Measurements from ENCODE around the gene UMPS.
"Not testable (repeated sequence)": the region's sequence is repeated elsewhere in the genome, so short reads cannot be mapped to it uniquely, and the experiment has no call there.

Gene UMPS

DNA sequence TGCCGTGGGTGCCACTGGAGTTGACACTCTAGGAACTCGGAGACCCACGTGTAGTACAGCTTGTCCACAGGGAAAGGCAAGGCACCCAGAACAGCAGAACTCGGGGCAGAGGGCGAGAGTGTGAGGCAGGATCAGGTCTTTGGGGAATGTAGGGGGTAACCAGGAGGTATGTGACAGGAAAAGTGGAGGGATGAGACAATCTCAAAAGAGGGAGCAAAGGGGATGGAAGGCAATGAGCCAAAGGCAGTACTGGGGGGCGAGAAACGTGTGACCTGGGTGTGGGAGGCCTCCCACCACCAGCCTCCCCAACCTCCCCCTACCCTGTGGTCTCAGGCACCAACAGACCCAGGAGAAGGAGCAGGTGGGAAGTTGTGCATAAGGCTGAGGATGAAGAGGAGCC, 48.9 kb downstream of the UMPS start:
- FAIRE-seq: no peak
- no peak for DNase-seq (ENCODE audit: low spot score)

DNA sequence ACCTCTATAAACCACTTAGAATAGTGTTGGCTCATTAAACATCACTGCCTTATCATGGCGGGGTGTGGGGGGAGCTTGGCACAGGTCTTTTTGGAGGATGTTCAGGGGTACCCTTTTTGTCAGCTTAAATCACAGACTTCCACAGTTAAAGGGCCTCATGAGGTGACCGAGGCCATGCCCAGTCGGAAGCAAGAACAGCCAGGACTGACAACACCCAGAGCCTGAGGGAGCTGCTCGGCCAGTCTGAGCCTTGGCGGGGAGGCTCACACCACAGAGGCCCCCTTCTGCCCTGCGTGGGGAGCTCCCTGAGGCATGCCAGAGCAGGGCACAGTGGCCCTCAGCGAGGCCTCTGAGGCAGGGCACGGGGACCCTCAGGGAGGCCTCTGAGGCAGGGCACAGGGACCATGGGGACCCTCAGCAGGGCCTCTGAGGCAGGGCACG, 49.5 kb downstream of the UMPS start:
- DNase-seq (ENCODE audit: low spot score) (no peak), FAIRE-seq (no peak)

DNA sequence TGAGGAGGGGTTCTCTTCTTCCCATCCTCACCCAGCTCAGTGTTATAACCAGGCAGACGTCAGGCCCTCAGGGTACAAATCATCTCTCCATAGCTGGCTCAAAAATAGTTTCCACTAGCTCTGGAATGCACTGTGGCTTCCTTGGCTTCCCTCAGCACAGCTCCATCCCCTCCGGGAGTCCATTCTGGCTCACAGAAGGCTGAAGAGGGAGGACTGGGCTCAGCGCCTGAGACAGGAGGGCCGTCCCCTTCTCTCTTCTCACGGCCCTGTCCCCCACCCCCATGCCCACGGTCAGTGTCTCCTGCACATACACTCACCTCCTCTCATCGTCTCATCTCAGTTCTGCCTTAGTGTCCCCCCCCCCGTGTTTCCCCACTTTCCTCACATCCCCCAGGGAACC, 50.1 kb downstream of the UMPS start:
- FAIRE-seq (no peak), DNase-seq (ENCODE audit: low spot score) (peak; percentile 0)

DNA sequence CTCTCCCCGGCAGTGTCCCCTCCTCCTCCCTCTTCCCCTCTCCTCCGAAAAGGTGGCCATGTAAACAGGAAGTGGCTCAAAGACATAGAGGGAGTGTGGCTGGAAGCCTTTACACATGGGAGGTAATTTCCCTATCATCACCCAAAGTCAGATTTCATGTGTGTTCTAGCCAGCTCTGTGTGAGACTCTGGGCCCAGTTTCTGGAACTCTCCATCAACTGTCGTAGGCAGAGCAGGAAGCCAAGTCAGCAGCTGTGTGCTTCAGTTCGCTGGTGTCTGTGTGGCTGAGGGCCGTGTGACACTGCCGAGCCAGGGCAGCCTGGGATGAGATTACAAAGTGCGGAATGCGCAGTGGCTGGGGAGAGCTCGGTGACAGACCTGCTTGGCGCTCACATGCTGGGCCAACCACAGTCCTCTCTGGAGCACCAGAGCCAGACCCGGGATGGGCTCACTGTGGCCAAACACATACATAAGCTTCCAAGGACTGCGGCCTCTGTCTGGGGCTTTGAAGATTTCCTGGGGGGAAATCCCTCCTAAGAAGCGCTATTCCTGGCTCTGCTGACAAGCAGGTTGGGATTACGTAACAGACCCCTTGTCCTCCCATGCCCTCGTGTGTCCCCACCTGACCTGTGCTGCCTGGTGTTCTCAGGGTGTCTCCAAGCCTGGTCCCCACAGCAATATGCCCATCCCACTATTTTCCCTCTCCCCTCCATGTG, 50.7 kb downstream of the UMPS start:
- no peak for DNase-seq (ENCODE audit: low spot score)
- no peak for FAIRE-seq

DNA sequence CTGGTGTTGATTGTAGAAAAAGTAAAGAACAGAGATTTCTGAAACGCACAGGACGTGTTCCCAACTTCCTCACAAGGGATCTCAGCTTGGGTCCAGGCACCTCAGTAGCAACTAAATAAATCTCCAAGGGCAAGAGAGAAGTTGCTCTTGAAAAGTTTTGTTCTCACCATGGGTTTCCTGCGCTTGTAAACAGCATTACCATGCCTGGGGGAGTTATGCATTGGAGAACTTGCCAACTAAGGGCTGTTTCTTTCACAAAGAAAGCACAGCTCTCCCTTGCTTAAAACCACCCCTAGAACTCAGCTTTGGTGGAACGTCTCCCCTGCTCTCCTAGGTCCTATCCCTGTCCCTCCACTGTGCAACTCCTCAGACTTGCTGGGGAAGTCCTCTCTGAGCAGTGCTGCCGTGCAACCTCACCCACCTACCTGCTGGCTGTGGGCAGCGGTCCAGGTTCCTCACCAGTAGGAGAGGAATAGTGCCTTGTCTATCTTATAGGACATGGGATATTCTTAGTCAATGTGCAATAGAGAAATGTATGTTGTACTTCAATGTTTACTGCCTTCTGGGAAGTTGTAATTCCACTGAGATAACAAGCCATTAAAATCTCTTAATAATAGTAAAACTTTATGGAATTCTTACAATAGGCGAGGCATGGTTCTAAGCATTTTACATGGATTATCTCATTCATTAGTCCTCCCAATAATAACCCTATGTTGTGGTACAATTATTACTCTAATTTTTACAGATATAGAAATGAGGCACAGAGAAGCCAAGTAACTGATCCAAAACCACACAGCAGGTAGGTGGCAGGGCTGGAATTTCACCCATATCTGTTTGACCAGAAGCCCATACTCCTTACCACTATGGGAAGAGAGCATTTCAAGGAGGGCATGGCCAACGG, 51.5 kb downstream of the UMPS start:
- no peak for DNase-seq (ENCODE audit: low spot score)
- no peak for FAIRE-seq

DNA sequence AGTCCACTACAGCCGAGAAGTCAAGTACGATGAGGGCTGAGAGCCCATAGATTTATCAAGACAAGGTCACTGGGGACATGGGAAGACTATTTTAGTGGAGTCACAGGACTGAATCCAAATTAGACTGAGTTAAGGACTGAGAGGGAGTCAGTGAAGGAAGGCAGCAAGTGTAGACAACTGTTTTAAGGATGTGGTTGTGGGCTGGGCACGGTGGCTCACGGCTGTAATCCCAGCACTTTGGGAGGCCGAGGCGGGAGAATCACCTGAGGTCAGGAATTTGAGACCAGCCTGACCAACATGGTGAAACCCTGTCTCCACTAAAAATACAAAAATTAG, 52.1 kb downstream of the UMPS start:
- not testable (repeated sequence) for DNase-seq (ENCODE audit: low spot score); FAIRE-seq

DNA sequence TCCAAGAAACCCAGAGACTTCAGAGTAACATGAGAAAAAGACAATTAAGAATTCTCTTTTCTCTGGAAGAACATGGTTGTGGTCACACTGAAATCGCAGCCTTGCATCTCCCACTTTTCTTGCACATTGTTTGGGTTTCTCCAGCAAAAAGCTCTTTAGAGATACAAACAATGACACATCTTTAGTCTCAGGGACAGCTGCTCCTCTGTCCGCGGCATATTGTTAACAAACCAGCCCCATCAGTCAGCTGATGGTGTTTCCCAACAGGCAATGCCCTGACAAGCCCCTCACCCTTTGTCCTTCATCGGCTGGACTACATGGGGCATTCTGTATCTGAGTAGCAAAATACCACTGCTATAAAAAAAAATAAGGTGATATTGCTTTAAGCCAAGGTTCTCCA, 53.4 kb downstream of the UMPS start:
- FAIRE-seq: no peak
- DNase-seq (ENCODE audit: low spot score): no peak

DNA sequence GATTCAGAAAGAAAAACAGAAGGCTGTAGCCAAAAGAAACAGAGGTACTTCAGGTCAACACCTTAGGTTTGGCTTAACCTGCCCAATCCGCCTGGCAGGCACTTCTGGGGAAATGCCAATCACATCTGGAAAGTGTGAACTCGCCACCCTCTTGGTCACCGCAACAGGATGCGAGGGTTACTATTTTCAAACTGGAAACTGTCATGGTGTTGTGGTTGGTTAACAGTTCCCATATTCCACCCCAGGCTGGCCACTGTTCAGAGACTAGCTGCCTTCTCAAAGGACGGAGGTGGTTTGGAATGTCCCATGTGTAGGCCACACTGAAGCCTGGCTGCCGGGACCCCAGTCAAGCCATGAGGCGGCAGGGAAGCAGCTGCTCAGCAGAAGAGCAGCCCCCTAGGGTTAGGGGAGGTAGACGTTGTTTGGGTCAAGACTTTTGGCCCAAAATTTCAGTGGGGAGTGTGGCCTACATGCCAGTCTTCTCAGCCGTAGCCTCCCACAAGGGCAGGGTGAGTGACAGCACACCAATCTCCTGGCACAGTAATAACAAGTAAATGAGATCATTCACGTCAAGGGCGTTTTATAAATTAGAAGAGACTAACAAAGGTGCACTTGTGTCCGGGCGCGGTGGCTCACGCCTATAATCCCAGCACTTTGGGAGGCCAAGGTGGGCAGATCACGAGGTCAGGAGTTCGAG, 54.6 kb downstream of the UMPS start:
- FAIRE-seq: no peak

DNA sequence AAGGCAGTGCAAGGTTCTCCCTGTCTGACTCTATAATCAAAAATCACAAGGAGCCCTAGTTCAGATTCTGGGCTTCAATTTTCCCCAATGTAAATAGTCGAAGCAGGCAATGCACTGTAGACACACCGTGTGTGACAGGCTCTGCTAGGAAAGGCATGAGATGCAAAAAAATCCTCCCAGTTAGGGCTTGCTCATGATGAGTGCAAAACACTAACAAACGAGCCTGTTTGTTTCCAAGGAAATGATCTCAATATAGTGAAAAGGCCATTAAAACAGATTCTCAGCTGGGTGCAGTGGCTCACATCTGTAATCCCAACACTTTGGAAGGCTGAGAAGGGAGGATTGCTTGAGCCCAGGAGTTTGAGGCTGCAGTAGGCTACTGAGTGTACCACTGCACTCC, 55.7 kb downstream of the UMPS start:
- DNase-seq (ENCODE audit: low spot score) (no peak), FAIRE-seq (no peak)

More for the DNA sequence above, 54.6 kb downstream of the UMPS start:
- no peak for DNase-seq (ENCODE audit: low spot score)

DNA sequence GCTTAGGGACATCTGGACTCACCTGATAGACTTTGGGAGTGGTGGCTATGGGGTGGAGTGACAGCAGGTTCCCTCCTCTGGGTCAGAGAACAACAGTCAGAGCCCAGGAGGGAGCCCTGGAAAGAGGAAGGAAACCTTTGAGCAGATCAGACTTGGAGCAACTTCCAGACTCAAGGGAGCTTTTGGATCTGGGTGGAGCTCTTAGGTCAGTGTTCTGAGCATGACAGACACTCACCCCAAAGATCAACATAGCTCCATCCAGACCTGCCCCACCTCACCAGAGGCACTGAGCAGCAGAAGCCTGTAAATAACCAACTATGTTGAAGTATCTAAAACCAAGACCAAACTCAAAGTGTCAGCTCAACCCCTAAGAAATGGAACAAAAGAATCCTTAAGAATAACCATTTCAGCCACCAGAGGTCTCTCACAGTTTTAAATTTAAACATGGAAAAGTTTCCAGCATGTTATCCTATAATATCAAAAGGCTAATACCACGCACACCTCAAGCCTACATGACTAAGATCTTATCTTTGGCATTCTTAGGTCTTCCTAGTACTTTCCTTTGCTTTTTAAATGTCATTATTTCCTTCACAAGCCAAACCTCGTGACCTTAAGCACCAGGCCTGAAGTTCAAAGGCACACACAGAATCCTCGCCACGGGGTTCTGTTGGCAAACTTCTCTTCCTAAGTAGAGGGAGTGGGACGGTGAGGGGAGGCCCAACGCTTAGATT, 56.4 kb downstream of the UMPS start:
- FAIRE-seq (peak; percentile 62), DNase-seq (ENCODE audit: low spot score) (peak; percentile 40)

DNA sequence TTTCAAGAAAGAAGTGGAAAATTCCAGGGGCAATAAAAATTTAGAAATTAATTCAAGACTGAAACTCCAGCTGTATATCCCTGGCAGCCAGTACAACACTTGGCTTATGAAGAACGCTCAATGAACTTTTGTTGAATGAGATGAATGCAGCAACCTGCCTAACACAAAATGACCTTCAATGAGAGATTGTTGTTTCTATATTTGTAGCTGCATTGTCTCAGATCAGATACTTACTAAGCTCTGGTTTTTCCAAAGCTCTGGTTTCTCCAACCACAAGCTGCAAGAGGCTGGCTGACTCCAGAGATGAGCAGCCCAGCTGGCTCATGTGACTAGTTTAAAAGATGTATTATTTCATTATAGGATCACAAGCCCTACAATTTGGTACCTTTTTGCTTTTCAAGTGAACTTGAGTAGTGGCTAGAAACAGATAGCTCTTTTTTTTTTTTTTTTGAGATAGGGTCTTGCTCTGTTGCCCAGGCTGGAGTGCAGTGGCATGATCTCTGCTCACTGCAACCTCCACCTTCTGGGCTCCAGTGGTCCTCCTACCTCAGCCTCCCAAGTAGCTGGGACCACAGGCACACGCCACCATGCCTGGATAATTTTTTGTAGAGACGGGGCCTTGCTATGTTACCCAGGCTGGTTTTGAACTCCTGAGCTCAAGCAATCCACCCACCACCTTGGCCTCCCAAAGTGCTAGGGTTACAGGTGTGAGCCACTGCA, 57.4 kb downstream of the UMPS start:
- FAIRE-seq (no peak), DNase-seq (ENCODE audit: low spot score) (no peak)

DNA sequence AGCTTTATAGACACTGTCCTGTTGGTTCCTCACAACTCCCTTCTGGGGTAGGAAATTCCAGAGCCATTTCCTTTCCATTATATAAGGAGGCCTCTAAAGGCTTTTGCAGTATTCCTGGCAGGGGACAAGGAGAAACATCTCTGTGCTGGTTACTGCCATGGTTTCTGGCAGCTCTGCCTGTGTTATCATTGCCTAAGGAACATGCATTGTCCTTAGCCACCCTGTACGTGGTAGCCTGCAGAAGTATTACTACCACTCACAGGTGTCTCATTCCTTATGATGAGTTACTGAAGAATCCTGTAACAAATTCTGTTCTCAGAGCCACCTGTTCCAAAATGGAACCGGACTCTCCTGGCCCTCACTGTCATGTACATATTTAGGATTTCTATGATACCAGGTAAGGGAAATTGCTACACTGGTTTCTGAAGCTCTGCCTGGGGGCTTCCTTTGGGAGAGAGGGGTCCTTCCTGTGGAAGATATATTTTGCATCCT, 58.0 kb downstream of the UMPS start:
- DNase-seq (ENCODE audit: low spot score) (no peak), FAIRE-seq (no peak)

DNA sequence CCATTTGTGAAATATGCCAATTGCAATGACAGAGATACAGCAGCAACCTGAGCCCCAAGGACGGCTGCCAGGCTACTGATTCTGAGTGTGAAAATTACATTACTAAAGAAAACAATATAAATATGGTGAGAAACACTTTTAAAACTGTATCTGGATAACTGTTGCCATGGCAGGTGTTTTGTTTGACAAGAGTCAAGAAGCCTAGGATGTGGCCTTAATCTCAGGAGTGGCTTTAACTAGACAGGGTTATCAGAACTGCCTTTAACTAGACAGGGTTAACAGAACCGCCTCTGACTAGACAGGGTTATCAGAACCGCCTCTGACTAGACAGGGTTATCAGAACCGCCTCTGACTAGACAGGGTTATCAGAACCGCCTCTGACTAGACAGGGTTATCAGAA, 58.9 kb downstream of the UMPS start:
- not testable (repeated sequence) for DNase-seq (ENCODE audit: low spot score); FAIRE-seq

DNA sequence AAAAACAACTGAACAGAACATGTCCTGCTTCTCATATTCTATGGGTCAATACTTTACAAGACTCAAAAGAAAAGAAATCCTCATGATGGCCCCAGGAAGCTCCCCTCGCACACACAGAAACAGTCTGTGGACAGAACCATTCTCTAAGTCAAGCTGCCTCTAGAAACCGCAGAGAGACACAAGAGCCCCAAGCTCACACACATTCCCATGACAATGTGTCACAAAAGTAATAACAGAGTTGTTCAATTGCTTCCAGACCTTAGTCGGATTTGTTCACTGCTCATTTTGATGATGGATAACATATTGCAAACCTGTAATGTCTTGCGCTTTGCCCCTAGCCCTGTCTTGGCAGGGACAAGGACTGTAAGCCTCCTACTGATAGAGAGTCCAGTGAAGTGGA, 60.9 kb downstream of the UMPS start:
- DNase-seq (ENCODE audit: low spot score): peak; percentile 13
- FAIRE-seq: no peak

DNA sequence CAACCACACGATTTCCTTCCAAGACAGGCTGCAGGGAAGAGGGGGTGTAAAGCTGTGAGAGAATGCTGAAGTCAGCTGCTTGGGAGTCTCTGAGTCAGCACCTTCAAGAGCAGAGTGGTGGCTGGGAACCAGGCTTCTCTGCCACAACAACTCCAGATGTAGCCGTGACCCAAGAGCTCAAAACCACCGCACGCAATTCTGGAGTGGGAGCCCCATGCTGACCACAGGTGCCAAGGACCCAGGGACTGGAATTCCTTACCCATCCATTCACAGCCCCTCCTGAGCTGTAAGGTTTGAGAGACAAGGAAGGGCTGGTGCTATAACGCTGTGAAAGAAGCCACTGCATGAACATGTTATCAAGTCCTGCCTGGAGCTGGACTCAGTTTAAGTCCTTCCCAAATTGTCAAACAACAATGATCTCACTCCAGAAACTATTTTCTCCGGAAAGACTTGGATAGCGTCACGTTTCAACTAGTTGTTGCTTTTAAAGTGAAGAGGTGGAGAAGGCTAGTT, 61.4 kb downstream of the UMPS start:
- FAIRE-seq (peak; percentile 93), DNase-seq (ENCODE audit: low spot score) (peak; percentile 88)

DNA sequence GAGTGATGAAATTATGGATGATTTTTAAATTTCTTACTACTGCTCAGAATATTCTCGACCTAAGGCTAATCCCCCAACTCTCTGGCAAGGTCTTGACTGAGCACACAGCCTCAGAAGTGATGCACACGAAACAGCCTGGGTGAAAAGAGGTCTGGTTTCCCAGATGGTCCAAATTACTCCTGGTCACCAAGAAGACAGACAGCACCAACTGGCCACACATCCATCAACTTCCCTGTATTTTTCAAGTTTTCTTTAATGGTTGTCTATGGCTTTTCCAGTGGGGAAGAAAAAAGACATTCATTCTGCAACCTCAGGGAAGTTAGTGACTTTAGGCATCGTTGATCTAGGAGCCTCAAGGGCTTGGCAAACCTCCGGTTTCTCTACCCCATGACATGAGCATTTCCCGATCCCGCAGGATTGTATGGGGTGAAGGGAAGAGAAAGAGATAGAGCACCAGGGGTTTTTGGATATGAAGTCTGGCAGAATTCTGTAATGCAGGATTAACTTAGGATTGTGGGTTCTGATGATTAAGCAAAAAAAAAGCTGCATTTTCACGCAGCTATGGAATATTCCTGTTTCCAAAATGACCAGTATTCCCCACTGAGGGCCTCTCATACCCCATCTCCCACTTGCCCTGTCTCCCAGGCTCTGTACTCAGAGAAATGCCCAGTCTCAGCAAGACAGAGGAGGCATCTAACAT, 62.2 kb downstream of the UMPS start:
- DNase-seq (ENCODE audit: low spot score): no peak
- FAIRE-seq: no peak

DNA sequence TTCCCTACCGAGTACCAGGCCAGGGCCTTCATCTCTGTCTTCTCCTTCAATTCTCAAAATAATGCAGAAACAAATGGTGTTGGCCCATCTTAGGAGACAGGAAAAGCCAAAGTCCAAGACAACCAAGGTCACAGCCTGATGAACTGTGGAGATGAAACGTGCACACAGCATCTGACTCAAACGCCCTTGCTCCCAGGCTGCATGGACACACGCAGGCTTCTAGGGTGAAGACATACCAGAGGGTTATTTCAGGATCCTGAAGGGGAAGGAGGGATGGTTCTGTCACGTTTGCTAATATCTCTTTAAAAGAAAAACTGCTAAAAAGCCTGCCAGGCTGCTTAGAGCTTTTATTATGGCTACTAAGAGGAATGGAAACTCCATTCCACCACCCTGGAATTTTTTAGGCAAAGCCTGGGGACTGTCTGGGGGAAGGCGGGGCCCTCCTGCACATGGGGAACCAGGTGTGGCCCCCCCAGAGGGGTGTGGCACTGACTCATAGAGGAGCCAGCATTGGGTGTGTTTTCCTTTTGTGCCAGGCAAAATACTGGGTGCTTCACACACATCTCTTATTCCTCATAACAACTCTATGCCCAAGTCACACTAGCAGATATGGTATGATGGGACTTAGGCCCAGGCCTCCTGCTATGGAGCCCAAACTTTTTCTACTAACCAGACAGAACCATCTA, 62.9 kb downstream of the UMPS start:
- FAIRE-seq: peak; percentile 81
- peak; percentile 54 for DNase-seq (ENCODE audit: low spot score)

DNA sequence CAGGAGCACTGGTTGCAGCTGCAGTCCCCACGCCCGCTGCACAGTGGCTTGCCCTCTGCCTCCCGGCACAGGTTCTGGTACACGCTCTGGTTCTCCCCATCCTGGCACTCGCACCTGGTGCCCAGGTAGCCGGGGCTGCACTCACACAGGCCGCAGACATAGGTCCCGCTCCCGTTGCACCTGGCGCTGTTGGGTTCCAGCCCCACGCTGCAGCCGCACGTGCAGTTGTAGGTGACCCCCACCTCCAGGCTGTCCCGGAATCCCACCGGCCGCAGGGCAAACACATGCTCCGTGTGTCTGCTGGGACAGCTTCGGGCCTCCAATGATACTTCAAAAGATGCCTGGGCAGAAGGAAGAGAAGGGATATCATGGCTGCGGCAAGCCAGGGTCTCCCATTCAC, 66.2 kb downstream of the UMPS start:
- no peak for DNase-seq (ENCODE audit: low spot score)
- FAIRE-seq: no peak

DNA sequence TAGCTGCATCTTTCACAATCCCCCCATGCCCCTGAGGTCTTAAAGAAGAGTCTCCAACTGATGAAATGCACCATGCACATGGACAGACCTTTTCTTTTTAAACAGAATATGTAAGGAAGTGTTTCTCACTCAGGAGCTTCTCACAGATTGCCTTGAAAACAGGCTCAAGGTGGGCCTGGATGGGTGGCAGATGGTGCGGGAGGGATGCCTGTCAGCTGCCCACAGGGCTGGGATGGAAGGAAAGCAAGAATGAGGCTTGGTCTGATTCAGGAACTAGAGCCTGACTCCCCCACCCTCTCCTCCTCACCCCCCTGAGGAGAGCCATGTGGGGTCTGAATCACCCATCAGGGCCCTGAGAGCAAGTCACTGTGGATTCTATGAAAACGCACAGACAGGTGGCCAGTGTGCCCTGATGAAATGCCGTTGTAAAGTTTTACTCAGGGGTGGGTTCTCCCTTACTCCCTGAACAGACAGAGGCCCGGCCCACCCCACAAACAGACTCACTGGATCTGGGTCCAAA, 67.2 kb downstream of the UMPS start:
- no peak for FAIRE-seq
- DNase-seq (ENCODE audit: low spot score): no peak

Data from RCC 7860 (cell line).